ENCODE data around the gene SYT2.

Gene SYT2

DNA sequence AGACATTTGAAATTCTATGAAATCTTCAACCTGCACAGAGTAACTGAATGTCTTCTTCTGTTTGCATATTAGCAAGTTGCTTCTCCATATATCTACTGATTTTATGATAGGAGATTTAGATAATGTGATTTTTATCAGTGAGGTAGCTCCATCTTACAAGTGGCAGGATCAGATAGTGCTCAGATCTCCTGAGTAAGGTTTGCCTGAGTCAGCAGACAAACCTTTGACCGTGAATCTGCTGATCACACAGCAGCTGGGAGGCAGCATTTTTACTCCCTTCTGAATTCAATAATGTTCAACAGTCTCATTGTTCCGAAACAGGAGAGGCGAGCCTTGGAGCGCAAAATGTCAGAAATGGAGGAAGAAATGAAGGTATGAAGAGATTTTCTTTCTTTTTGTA, 141.4 kb downstream of the SYT2 start:
- no peaks in the 10 kb centered on the region for H4K20me1 ChIP-seq (ENCODE audit: control insufficient read depth, insufficient read depth, low read depth, low read length)
- TF ChIP-seq, protein P1, sequence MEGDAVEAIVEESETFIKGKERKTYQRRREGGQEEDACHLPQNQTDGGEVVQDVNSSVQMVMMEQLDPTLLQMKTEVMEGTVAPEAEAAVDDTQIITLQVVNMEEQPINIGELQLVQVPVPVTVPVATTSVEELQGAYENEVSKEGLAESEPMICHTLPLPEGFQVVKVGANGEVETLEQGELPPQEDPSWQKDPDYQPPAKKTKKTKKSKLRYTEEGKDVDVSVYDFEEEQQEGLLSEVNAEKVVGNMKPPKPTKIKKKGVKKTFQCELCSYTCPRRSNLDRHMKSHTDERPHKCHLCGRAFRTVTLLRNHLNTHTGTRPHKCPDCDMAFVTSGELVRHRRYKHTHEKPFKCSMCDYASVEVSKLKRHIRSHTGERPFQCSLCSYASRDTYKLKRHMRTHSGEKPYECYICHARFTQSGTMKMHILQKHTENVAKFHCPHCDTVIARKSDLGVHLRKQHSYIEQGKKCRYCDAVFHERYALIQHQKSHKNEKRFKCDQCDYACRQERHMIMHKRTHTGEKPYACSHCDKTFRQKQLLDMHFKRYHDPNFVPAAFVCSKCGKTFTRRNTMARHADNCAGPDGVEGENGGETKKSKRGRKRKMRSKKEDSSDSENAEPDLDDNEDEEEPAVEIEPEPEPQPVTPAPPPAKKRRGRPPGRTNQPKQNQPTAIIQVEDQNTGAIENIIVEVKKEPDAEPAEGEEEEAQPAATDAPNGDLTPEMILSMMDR (IDR thresholded peaks at IDR 0.05; ENCODE audit: low read depth, low read length, poor library complexity, severe bottlenecking) = no peak
- TF ChIP-seq EZH2phosphoT487 (IDR thresholded peaks at IDR 0.05; ENCODE audit: borderline replicate concordance, low read length) = no peak
- no peaks in the 10 kb centered on the region for H3K79me2 ChIP-seq (ENCODE audit: control insufficient read depth, low read length)
- H3K4me2 ChIP-seq (ENCODE audit: low read length) = no peak overlapping the region
- no peak overlapping the region for H3K4me3 ChIP-seq (ENCODE audit: low read length)
- H3K9me2 ChIP-seq (replicated peaks; ENCODE audit: control insufficient read depth, low read length) = no peaks in the 10 kb centered on the region
- no peaks in the 10 kb centered on the region for H3K9me3 ChIP-seq (ENCODE audit: control insufficient read depth, insufficient read depth, low read length)
- no peaks in the 10 kb centered on the region for H3K27me3 ChIP-seq (ENCODE audit: control insufficient read depth, low read length)
- peaks cover 30% of the 10 kb centered on the region for H3K4me1 ChIP-seq (ENCODE audit: control insufficient read depth, low read length)
- no peaks in the 10 kb centered on the region for H3F3A ChIP-seq (ENCODE audit: control insufficient read depth, insufficient read depth)
- 0 out of 2 replicates have a peak, but pooled peaks cover 3% of the 10 kb centered on the region for H3K36me3 ChIP-seq (ENCODE audit: control insufficient read depth, low read length)
- H3K27ac ChIP-seq (ENCODE audit: low read depth, low read length) = no peak overlapping the region

DNA sequence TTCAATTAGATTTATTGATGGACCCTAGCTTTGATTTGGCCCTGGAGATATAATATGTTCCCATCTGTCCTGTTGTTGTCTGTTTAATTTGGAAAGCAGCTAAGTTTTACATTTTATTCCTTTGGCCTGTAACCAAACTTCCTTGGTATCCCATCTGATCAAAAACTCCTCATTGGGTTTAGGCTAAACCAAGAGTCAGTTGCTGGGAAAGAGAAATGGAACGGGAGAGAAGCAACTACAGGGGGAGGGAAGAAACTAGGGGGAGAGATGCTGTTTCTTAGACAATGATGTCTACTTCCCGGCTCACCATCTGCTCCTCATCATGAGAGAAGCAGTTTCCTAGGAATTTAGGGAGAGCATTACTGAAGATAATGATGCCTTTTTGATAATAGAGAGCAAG, 141.8 kb downstream of the SYT2 start:
- peaks cover 30% of the 10 kb centered on the region for H3K4me1 ChIP-seq (ENCODE audit: control insufficient read depth, low read length)
- H3K27ac ChIP-seq (ENCODE audit: low read depth, low read length) = no peak overlapping the region

DNA sequence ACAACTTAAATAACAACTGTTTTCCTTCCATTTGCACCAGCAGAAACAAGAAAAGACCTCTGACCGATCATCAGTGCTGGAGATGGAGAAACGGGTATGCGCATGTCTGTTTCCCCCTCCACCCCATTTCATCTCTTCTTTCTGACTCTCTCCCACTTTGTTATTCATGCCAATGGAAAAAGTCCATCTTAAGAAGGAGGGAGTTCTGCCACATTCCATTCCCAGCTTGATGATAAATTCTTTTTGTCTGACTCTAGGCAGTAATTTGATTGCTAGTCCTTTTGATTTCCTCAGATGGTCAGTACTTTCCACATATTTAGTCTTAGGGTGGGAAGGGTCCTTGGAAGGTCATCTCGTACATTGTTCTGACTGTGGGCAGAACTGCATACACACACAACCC, 142.5 kb downstream of the SYT2 start:
- H3K9me2 ChIP-seq (replicated peaks; ENCODE audit: control insufficient read depth, low read length) = no peaks in the 10 kb centered on the region
- no peaks in the 10 kb centered on the region for H3F3A ChIP-seq (ENCODE audit: control insufficient read depth, insufficient read depth)

More for the DNA sequence above, 141.8 kb downstream of the SYT2 start:
- Histone ChIP-seq H3K36me3 (ENCODE audit: control insufficient read depth, low read length) (0 out of 2 replicates have a peak, but pooled peaks cover 3% of the 10 kb centered on the region), H3K79me2 (ENCODE audit: control insufficient read depth, low read length) (no peaks in the 10 kb centered on the region), H3K4me2 (ENCODE audit: low read length) (no peak overlapping the region), H3F3A (ENCODE audit: control insufficient read depth, insufficient read depth) (no peaks in the 10 kb centered on the region), H4K20me1 (ENCODE audit: control insufficient read depth, insufficient read depth, low read depth, low read length) (no peaks in the 10 kb centered on the region), H3K9me3 (ENCODE audit: control insufficient read depth, insufficient read depth, low read length) (no peaks in the 10 kb centered on the region), H3K9me2 (replicated peaks; ENCODE audit: control insufficient read depth, low read length) (no peaks in the 10 kb centered on the region), H3K4me3 (ENCODE audit: low read length) (no peak overlapping the region), H3K27me3 (ENCODE audit: control insufficient read depth, low read length) (no peaks in the 10 kb centered on the region)
- TF ChIP-seq EZH2phosphoT487 (IDR thresholded peaks at IDR 0.05; ENCODE audit: borderline replicate concordance, low read length) = no peak
- TF ChIP-seq, protein P1 (IDR thresholded peaks at IDR 0.05; ENCODE audit: low read depth, low read length, poor library complexity, severe bottlenecking) = no peak

More for the DNA sequence above, 142.5 kb downstream of the SYT2 start:
- H3K27ac ChIP-seq (ENCODE audit: low read depth, low read length) = no peak overlapping the region
- 0 out of 2 replicates have a peak, but pooled peaks cover 3% of the 10 kb centered on the region for H3K36me3 ChIP-seq (ENCODE audit: control insufficient read depth, low read length)
- H3K4me2 ChIP-seq (ENCODE audit: low read length) = no peak overlapping the region
- no peaks in the 10 kb centered on the region for H4K20me1 ChIP-seq (ENCODE audit: control insufficient read depth, insufficient read depth, low read depth, low read length)
- peaks cover 30% of the 10 kb centered on the region for H3K4me1 ChIP-seq (ENCODE audit: control insufficient read depth, low read length)
- H3K4me3 ChIP-seq (ENCODE audit: low read length) = no peak overlapping the region
- TF ChIP-seq EZH2phosphoT487 (IDR thresholded peaks at IDR 0.05; ENCODE audit: borderline replicate concordance, low read length) = no peak
- TF ChIP-seq, protein P1 (IDR thresholded peaks at IDR 0.05; ENCODE audit: low read depth, low read length, poor library complexity, severe bottlenecking) = no peak
- H3K27me3 ChIP-seq (ENCODE audit: control insufficient read depth, low read length) = no peaks in the 10 kb centered on the region
- H3K9me3 ChIP-seq (ENCODE audit: control insufficient read depth, insufficient read depth, low read length) = no peaks in the 10 kb centered on the region
- H3K79me2 ChIP-seq (ENCODE audit: control insufficient read depth, low read length) = no peaks in the 10 kb centered on the region

Measured in DOHH2 (cell line).